Type B pancreatic cell (in vitro differentiated cells): ENCODE data around the gene KEL. TPM values are rescaled to one million over a fixed set of nuclear protein-coding genes. Genes with fewer than 3 reads are reported as not detected.

Source experiments
- DNase-seq: peaks from one replicate; pipeline ENCODE4 v3.0.0; 2021; ENCODE audit warnings: mixed read lengths; ENCODE audit not compliant: unreplicated experiment; ENCODE audit errors: extremely low spot score
- H3K27ac Mint-ChIP-seq: 2 replicates; pipeline ENCODE4 v1.8.0; 2021; ENCODE audit warnings: mild to moderate bottlenecking, mixed read lengths
- H3K27me3 Mint-ChIP-seq: 2 replicates; pipeline ENCODE4 v1.8.0; 2021; ENCODE audit warnings: mixed read lengths
- H3K36me3 Mint-ChIP-seq: 2 replicates; pipeline ENCODE4 v1.8.0; 2021; ENCODE audit warnings: mixed read lengths
- H3K4me1 Mint-ChIP-seq: one replicate; pipeline ENCODE4 v1.8.0; 2021; ENCODE audit warnings: mixed read lengths; ENCODE audit not compliant: unreplicated experiment
- H3K4me3 Mint-ChIP-seq: 2 replicates; pipeline ENCODE4 v1.8.0; 2021; ENCODE audit warnings: mild to moderate bottlenecking, mixed read lengths
- H3K9me3 Mint-ChIP-seq: 2 replicates; pipeline ENCODE4 v1.8.0; 2021; ENCODE audit warnings: mixed read lengths
- total RNA-seq: library from RNA; stranded (reverse); gene quantifications from 2 replicates; pipeline ENCODE4 v1.2.1, GENCODE V29; 2021; ENCODE audit warnings: low replicate concordance
- TF ChIP-seq, protein P1 (sequence below): fragments of 200-600 bp; sonication (generic); conservative IDR thresholded peaks from 2 replicates; pipeline ENCODE4 v1.5.0; 2021; ENCODE audit warnings: antibody characterized with exemption, mild to moderate bottlenecking

KEL gene
- total RNA-seq, 1 donor from 2014 or later = 2.8 TPM

DNA sequence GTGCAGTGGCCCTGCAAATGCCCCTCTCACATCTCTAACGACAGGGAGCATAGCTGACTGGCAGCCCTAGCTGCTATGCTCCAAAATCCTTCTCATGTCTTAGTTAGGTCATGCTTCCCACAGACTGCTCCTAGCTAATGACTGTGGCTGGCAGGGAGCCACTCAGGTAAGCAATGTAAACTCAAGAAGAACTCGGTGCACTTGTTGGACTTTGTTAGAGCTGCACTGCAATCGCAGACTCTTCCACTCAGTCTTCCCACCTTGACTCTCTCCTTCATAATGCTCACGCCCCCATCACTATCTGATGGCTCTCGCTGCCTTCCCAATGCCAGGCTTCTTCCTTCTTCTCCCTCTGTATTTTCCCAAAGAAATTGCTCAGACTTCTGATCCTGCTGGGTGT, 40.7 kb upstream of the KEL start:
- H3K36me3 Mint-ChIP-seq = no peaks in the 10 kb centered on the region
- DNase-seq = no peak
- TF ChIP-seq, protein P1, sequence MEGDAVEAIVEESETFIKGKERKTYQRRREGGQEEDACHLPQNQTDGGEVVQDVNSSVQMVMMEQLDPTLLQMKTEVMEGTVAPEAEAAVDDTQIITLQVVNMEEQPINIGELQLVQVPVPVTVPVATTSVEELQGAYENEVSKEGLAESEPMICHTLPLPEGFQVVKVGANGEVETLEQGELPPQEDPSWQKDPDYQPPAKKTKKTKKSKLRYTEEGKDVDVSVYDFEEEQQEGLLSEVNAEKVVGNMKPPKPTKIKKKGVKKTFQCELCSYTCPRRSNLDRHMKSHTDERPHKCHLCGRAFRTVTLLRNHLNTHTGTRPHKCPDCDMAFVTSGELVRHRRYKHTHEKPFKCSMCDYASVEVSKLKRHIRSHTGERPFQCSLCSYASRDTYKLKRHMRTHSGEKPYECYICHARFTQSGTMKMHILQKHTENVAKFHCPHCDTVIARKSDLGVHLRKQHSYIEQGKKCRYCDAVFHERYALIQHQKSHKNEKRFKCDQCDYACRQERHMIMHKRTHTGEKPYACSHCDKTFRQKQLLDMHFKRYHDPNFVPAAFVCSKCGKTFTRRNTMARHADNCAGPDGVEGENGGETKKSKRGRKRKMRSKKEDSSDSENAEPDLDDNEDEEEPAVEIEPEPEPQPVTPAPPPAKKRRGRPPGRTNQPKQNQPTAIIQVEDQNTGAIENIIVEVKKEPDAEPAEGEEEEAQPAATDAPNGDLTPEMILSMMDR = no peak
- H3K27ac Mint-ChIP-seq = no peak overlapping the region
- no peak overlapping the region for H3K4me3 Mint-ChIP-seq
- H3K4me1 Mint-ChIP-seq = peaks cover 6% of the 10 kb centered on the region
- H3K27me3 Mint-ChIP-seq = peaks cover 17% of the 10 kb centered on the region
- H3K9me3 Mint-ChIP-seq = peaks cover 4% of the 10 kb centered on the region

DNA sequence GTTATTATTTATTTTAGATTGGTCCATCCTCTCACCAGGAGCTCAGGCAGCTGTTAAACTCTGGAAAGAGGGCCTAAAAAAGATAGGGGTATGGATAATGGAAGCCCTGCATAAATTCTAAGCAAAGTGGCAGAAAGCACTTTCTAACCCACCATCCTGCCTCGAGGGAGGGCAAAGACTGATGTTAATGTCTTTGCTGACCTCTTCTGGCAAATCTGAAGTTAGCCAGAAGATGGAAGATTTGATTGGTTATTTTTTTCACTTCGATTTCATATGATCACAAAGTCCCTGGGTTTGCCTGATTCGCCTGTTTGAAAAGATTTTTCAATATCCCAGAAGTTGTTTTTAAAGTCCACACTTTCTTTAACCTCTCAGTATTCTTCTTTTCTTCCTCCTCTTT, 39.9 kb upstream of the KEL start:
- H3K4me1 Mint-ChIP-seq = peaks cover 4% of the 10 kb centered on the region
- no peak for DNase-seq
- H3K4me3 Mint-ChIP-seq = no peak overlapping the region
- peaks cover 4% of the 10 kb centered on the region for H3K9me3 Mint-ChIP-seq
- H3K27ac Mint-ChIP-seq = no peak overlapping the region
- H3K36me3 Mint-ChIP-seq = no peaks in the 10 kb centered on the region
- TF ChIP-seq, protein P1 = peak; percentile 43
- H3K27me3 Mint-ChIP-seq = peaks cover 15% of the 10 kb centered on the region

DNA sequence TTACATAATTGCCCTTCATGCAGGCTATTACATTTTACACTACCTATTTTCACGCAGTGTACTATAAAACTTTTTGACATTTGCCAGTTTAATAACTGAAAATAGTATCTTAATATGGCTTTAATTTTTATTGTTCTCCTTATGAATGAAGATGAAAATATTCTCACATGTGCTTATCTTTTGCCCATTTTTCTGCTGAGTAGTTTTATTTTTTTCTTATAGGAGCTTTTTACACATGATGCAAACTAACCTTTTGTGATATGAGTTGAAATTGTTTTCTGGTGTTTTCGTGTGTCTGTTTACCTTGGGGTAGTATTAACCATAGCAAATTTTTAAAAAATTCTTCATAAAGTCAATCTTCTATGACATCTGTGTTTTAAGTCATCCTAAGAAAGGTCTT, 38.5 kb upstream of the KEL start:
- H3K36me3 Mint-ChIP-seq = no peaks in the 10 kb centered on the region
- peaks cover 4% of the 10 kb centered on the region for H3K9me3 Mint-ChIP-seq
- TF ChIP-seq, protein P1 = no peak
- H3K27ac Mint-ChIP-seq = no peak overlapping the region
- peaks cover 4% of the 10 kb centered on the region for H3K4me1 Mint-ChIP-seq
- no peak overlapping the region for H3K4me3 Mint-ChIP-seq
- DNase-seq = no peak
- H3K27me3 Mint-ChIP-seq = peaks cover 10% of the 10 kb centered on the region

DNA sequence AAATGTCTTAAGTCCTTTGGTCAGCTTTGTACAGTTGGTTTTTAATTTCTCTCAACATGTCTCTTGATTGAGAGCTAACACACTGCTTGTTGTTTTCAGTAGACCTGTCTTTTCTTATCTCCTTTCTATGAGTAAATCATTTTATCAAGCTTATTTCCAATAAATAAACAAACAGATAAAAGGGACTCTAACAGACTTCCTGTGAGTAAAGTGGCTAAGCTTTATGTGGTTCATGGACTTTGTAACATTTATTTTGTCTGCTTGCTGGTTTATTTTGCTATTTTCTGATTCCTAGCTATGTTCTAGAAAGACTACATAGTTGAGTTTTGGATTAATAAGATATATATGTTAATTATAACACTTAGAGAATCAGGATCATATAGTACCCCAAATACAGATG, 37.6 kb upstream of the KEL start:
- H3K4me3 Mint-ChIP-seq = no peak overlapping the region
- H3K27me3 Mint-ChIP-seq = peaks cover 5% of the 10 kb centered on the region
- DNase-seq = no peak
- no peak overlapping the region for H3K27ac Mint-ChIP-seq
- H3K9me3 Mint-ChIP-seq = peaks cover 4% of the 10 kb centered on the region
- no peaks in the 10 kb centered on the region for H3K36me3 Mint-ChIP-seq
- TF ChIP-seq, protein P1 = no peak
- peaks cover 4% of the 10 kb centered on the region for H3K4me1 Mint-ChIP-seq

DNA sequence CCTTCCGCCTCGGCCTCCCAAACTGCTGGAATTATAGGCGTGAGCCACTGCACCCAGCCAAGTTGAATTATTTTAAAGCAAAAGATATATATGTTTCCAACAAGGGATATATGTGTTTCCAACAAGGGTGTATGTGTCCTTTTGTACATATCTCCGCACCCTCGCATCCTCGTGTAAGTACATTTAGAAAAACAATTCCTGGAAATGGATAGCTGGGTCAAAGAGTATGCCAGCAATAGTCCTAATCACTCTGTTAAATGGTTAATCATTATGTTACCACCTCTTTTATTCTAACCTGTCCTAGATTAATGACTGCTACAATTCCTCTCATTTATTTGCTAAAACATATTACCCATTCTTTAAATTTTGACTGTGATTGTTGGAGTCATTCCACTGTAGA, 36.8 kb upstream of the KEL start:
- no peak for DNase-seq
- H3K9me3 Mint-ChIP-seq = peaks cover 4% of the 10 kb centered on the region
- H3K4me1 Mint-ChIP-seq = peaks cover 4% of the 10 kb centered on the region
- H3K27ac Mint-ChIP-seq = no peak overlapping the region
- H3K36me3 Mint-ChIP-seq = no peaks in the 10 kb centered on the region
- H3K27me3 Mint-ChIP-seq = peaks cover 5% of the 10 kb centered on the region
- no peak overlapping the region for H3K4me3 Mint-ChIP-seq
- TF ChIP-seq, protein P1 = no peak

DNA sequence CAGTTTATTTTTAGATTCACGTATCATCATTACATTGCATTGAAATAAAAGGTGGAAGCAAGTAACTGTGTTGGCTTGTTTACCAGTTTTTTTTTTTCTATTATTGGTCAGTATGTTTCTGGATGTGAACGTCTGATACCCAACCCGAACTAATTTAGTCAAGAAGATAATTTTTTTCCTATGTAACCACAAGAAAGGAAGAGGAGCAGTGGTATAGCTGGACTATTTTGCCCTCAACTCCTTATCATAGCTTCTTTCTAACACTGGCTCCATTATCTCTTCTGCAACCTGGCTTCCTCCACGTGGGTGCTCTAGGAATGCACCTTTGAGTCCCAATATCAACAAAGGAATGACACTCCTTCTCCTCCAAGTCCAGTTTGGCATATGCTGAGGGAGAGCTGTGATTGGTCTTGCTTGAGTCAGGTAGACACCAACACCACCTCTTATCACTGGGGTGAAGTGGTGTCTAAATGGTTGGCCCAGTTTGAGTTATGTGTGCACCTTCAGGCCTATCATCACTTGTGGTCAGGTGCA, 35.4 kb upstream of the KEL start:
- no peak overlapping the region for H3K4me3 Mint-ChIP-seq
- TF ChIP-seq, protein P1 = no peak
- H3K27me3 Mint-ChIP-seq = no peaks in the 10 kb centered on the region
- no peaks in the 10 kb centered on the region for H3K9me3 Mint-ChIP-seq
- H3K36me3 Mint-ChIP-seq = no peaks in the 10 kb centered on the region
- H3K4me1 Mint-ChIP-seq = no peaks in the 10 kb centered on the region
- no peak overlapping the region for H3K27ac Mint-ChIP-seq
- no peak for DNase-seq
